ENCODE data around the gene HPSE2.
"Not testable (repeated sequence)": the region's sequence is repeated elsewhere in the genome, so short reads cannot be mapped to it uniquely, and the experiment has no call there.

Gene HPSE2

DNA sequence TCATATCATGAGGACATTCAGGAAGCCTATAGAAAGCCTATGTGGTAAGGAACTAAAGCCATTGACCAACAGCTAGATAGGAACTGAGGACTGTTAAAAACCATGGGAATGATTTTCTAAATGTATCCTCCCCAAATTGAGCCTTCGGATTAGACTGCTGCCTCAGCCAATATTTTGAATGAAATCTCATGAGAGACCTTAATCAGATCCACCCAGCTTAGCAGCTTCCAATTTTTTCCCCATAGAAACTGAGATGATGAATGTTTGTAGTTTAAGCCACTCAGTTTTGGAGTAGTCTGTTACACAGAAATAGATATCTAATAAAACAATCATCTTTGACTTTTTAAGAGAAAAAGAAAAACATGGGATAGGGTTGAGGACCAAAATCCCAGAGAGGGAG, 292.0 kb downstream of the HPSE2 start:
- H3K4me1 Mint-ChIP-seq (ENCODE audit: low read depth): no peaks in the 10 kb centered on the region
- no peak overlapping the region for H3K27ac Mint-ChIP-seq
- H3K4me3 Mint-ChIP-seq: no peak overlapping the region
- H3K9me3 Mint-ChIP-seq: peaks cover 3% of the 10 kb centered on the region
- H3K27me3 Mint-ChIP-seq (ENCODE audit: low read depth): no peaks in the 10 kb centered on the region
- no peaks in the 10 kb centered on the region for H3K36me3 Mint-ChIP-seq (ENCODE audit: low read depth)

DNA sequence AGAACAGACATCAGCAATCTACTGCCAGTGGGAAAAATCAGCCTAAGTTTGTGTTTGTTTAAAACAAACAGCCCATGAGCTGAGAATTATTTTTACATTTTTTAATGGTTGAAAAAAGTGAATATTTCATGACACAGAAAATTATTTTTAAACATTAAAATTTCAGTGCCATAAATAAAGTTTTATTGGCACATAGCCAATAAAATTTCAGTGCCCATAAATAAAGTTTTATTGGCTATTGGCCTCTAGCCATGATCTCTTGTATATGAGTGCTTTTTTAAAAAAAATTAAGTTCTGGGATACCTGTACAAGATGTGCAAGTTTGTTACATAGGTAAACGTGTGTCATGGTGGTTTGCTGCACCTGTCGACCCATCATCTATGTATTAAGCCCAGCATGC, 305.9 kb downstream of the HPSE2 start:
- no peak overlapping the region for H3K27ac Mint-ChIP-seq
- no peaks in the 10 kb centered on the region for H3K27me3 Mint-ChIP-seq (ENCODE audit: low read depth)
- peaks cover 21% of the 10 kb centered on the region for H3K9me3 Mint-ChIP-seq
- H3K36me3 Mint-ChIP-seq (ENCODE audit: low read depth): no peaks in the 10 kb centered on the region
- no peak overlapping the region for H3K4me3 Mint-ChIP-seq
- no peaks in the 10 kb centered on the region for H3K4me1 Mint-ChIP-seq (ENCODE audit: low read depth)

GRCh38 chr10:98925651-98926050, 310.0 kb downstream of the HPSE2 start:
- Mint-ChIP-seq H3K9me3 (no peaks in the 10 kb centered on the region), H3K4me3 (no peak overlapping the region), H3K27me3 (ENCODE audit: low read depth) (no peaks in the 10 kb centered on the region), H3K36me3 (ENCODE audit: low read depth) (no peaks in the 10 kb centered on the region), H3K27ac (no peak overlapping the region), H3K4me1 (ENCODE audit: low read depth) (no peaks in the 10 kb centered on the region)

DNA sequence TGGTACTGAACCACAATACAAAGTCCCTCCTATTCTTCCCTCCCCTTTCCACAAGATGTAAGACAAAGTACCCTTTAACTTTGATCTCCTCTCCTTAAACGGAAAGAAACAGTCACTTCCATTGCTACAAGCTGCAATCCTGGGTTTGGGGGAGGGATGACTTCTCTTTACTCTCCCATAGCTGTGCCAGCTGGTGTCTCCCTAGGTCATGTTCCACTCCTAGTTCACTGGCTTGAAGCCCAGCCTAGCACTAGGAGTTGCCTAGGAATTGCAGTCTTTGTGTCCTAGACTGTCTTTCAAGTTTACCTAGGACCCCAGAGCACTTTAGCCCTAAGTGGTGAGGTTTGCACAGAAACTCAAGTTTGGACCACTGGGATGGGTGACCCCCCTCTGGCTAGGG, 311.1 kb downstream of the HPSE2 start:
- no peaks in the 10 kb centered on the region for H3K36me3 Mint-ChIP-seq (ENCODE audit: low read depth)
- no peak overlapping the region for H3K4me3 Mint-ChIP-seq
- H3K27me3 Mint-ChIP-seq (ENCODE audit: low read depth): no peaks in the 10 kb centered on the region
- H3K4me1 Mint-ChIP-seq (ENCODE audit: low read depth): no peaks in the 10 kb centered on the region
- no peak overlapping the region for H3K27ac Mint-ChIP-seq
- H3K9me3 Mint-ChIP-seq: no peaks in the 10 kb centered on the region

DNA sequence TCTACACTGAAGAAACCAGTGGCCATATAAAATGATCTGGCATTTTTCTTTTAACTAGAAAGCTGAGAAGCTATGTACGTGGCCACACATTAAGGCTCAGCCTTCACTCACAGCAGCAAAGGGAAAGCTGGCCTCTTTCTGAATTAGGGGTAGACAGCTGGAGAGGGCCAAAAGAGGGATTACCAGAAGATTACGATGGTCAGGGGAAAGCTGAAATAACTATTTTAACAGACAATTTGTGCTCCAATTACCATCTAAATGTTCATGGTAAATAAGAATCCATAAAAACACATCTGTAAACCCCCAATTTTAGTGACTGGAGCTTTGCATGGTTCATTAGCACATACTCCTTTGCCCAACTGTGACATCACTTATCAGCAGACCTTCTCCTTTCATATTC, 314.3 kb downstream of the HPSE2 start:
- Mint-ChIP-seq H3K9me3 (no peaks in the 10 kb centered on the region), H3K4me1 (ENCODE audit: low read depth) (no peaks in the 10 kb centered on the region), H3K27ac (no peak overlapping the region), H3K36me3 (ENCODE audit: low read depth) (no peaks in the 10 kb centered on the region), H3K27me3 (ENCODE audit: low read depth) (no peaks in the 10 kb centered on the region), H3K4me3 (no peak overlapping the region)

DNA sequence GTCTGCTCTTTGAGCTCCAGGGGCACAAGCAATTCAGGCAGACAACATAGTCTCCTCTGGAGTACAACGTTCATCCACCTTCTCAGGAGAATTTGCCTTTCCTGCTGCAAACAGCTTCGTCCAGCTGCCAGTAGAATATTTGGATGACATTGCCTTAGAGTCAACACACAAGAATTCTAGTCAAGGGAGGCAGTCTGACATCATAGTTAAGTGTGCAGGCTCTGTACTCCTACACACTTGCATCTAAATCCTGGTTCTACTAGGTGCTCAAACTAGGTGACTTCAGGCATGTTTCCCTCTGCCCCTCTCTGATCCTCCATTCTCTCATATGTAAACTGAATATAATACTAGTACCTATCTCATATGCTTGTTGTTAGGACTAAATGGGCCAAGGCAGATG, 314.8 kb downstream of the HPSE2 start:
- Mint-ChIP-seq H3K4me1 (ENCODE audit: low read depth) (no peaks in the 10 kb centered on the region), H3K27me3 (ENCODE audit: low read depth) (no peaks in the 10 kb centered on the region), H3K4me3 (no peak overlapping the region), H3K9me3 (no peaks in the 10 kb centered on the region), H3K36me3 (ENCODE audit: low read depth) (no peaks in the 10 kb centered on the region), H3K27ac (no peak overlapping the region)

- no peak overlapping the region for H3K27ac Mint-ChIP-seq
- H3K9me3 Mint-ChIP-seq: no peaks in the 10 kb centered on the region
- H3K4me1 Mint-ChIP-seq (ENCODE audit: low read depth): no peaks in the 10 kb centered on the region
- H3K4me3 Mint-ChIP-seq: no peak overlapping the region
- H3K27me3 Mint-ChIP-seq (ENCODE audit: low read depth): no peaks in the 10 kb centered on the region
- no peaks in the 10 kb centered on the region for H3K36me3 Mint-ChIP-seq (ENCODE audit: low read depth)
These were observed 315.3 kb downstream of the HPSE2 start for GRCh38 chr10:98920360-98920759.

GRCh38 chr10:98919899-98920298, 315.8 kb downstream of the HPSE2 start:
- Mint-ChIP-seq H3K9me3 (no peaks in the 10 kb centered on the region), H3K4me1 (ENCODE audit: low read depth) (no peaks in the 10 kb centered on the region), H3K27me3 (ENCODE audit: low read depth) (no peaks in the 10 kb centered on the region), H3K36me3 (ENCODE audit: low read depth) (no peaks in the 10 kb centered on the region), H3K4me3 (no peak overlapping the region), H3K27ac (no peak overlapping the region)

DNA sequence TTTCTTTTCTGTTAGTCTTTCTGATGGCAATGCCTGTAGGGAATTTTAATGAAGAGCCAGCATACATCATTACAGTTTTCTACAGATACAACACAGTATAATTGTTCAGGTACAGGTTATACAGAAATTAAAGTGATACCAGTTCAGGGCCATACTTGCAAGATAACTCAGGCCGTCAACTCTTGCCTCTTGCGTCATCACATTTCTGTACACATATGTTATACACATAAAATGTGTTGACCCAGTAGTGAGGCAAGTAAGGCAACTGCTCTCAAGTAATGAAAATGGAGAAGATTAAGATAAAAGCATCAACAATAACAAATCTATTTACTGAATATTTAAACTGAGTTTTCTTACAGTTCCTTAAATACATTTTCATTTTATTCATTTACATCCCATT, 317.8 kb downstream of the HPSE2 start:
- Mint-ChIP-seq H3K4me3 (no peak overlapping the region), H3K27me3 (ENCODE audit: low read depth) (no peaks in the 10 kb centered on the region), H3K4me1 (ENCODE audit: low read depth) (no peaks in the 10 kb centered on the region), H3K27ac (no peak overlapping the region), H3K36me3 (ENCODE audit: low read depth) (no peaks in the 10 kb centered on the region), H3K9me3 (no peaks in the 10 kb centered on the region)

GRCh38 chr10:98916526-98917125, 319.0 kb downstream of the HPSE2 start:
- Mint-ChIP-seq H3K4me3 (no peak overlapping the region), H3K27me3 (ENCODE audit: low read depth) (no peaks in the 10 kb centered on the region), H3K27ac (no peak overlapping the region), H3K36me3 (ENCODE audit: low read depth) (no peaks in the 10 kb centered on the region), H3K4me1 (ENCODE audit: low read depth) (no peaks in the 10 kb centered on the region), H3K9me3 (no peaks in the 10 kb centered on the region)

- H3K27me3 Mint-ChIP-seq (ENCODE audit: low read depth): no peaks in the 10 kb centered on the region
- H3K4me1 Mint-ChIP-seq (ENCODE audit: low read depth): no peaks in the 10 kb centered on the region
- no peaks in the 10 kb centered on the region for H3K9me3 Mint-ChIP-seq
- no peak overlapping the region for H3K27ac Mint-ChIP-seq
- no peak overlapping the region for H3K4me3 Mint-ChIP-seq
- H3K36me3 Mint-ChIP-seq (ENCODE audit: low read depth): no peaks in the 10 kb centered on the region
These were observed 319.7 kb downstream of the HPSE2 start for GRCh38 chr10:98915911-98916310.

GRCh38 chr10:98910546-98910945, 325.1 kb downstream of the HPSE2 start:
- no peaks in the 10 kb centered on the region for H3K27me3 Mint-ChIP-seq (ENCODE audit: low read depth)
- H3K27ac Mint-ChIP-seq: no peak overlapping the region
- H3K36me3 Mint-ChIP-seq (ENCODE audit: low read depth): no peaks in the 10 kb centered on the region
- no peak overlapping the region for H3K4me3 Mint-ChIP-seq
- no peaks in the 10 kb centered on the region for H3K9me3 Mint-ChIP-seq
- H3K4me1 Mint-ChIP-seq (ENCODE audit: low read depth): no peaks in the 10 kb centered on the region

DNA sequence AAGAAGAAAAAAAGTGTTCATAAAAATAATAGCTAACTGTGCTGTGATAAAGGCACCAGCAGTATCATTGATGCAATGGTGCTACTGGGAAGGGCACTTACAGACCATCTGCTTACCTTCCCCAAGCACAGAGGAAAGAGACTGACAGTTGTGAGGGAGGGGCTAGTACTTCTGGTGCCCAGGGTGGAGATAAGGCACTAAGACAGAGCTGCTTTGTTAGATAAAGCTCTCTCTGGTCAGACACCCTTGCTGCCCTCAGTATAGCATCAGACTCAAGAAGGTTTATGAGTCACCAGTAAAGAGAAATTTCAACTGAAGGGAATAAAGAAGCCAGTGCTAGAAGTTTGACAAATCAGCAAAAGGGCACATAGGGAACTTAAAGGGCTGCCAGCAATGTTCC, 325.6 kb downstream of the HPSE2 start:
- no peak overlapping the region for H3K4me3 Mint-ChIP-seq

DNA sequence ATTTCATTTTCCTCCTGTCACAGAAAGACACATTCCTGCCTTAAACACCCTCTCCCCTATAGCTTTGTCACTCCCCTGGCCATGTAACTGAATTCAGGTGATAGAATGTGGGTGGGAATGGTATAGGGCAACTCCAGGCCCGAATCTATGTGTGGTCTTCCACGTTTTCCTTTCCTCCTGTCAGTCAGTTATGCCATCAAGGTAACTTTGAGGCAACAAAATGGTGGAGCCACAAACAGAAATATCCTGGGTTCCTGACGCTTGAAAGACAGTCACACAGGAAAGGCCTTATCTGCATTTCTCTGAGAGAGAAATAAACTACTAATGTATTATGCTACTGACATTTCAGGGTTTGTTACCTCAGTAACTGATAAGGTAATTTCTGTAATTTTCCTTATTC, 326.8 kb downstream of the HPSE2 start:
- no peaks in the 10 kb centered on the region for H3K9me3 Mint-ChIP-seq
- H3K4me3 Mint-ChIP-seq: no peak overlapping the region
- H3K4me1 Mint-ChIP-seq (ENCODE audit: low read depth): no peaks in the 10 kb centered on the region
- H3K27me3 Mint-ChIP-seq (ENCODE audit: low read depth): no peaks in the 10 kb centered on the region
- H3K36me3 Mint-ChIP-seq (ENCODE audit: low read depth): no peaks in the 10 kb centered on the region
- no peak overlapping the region for H3K27ac Mint-ChIP-seq

More for the DNA sequence above, 325.6 kb downstream of the HPSE2 start:
- H3K9me3 Mint-ChIP-seq: no peaks in the 10 kb centered on the region
- H3K36me3 Mint-ChIP-seq (ENCODE audit: low read depth): no peaks in the 10 kb centered on the region
- H3K27ac Mint-ChIP-seq: no peak overlapping the region
- no peaks in the 10 kb centered on the region for H3K4me1 Mint-ChIP-seq (ENCODE audit: low read depth)
- no peaks in the 10 kb centered on the region for H3K27me3 Mint-ChIP-seq (ENCODE audit: low read depth)

GRCh38 chr10:98908247-98908646, 327.4 kb downstream of the HPSE2 start:
- H3K9me3 Mint-ChIP-seq; H3K4me1 Mint-ChIP-seq (ENCODE audit: low read depth); H3K27me3 Mint-ChIP-seq (ENCODE audit: low read depth); H3K27ac Mint-ChIP-seq; H3K4me3 Mint-ChIP-seq; H3K36me3 Mint-ChIP-seq (ENCODE audit: low read depth): not testable (repeated sequence)

GRCh38 chr10:98901441-98902110, 334.1 kb downstream of the HPSE2 start:
- H3K36me3 Mint-ChIP-seq (ENCODE audit: low read depth): no peaks in the 10 kb centered on the region
- no peaks in the 10 kb centered on the region for H3K9me3 Mint-ChIP-seq
- no peaks in the 10 kb centered on the region for H3K4me1 Mint-ChIP-seq (ENCODE audit: low read depth)
- H3K4me3 Mint-ChIP-seq: no peak overlapping the region
- H3K27ac Mint-ChIP-seq: no peak overlapping the region
- H3K27me3 Mint-ChIP-seq (ENCODE audit: low read depth): no peaks in the 10 kb centered on the region

Data from T-helper 1 cell treated with Interleukin-12 subunit alpha and Interleukin-12 subunit beta and Interleukin-4 antibody, amounts not matched to agents 30 μg/mL and 1 μg/mL, for 36 hours (primary cell).